DOHH2 (cell line): ENCODE measurements around the gene ITIH5.

ENCODE experiments used
- CTCF ChIP-seq: fragments of 200-600 bp; sonication (generic); IDR thresholded peaks from one replicate; pipeline ENCODE4 v1.5.1; 2014; ENCODE audit warnings: antibody characterized with exemption, mild to moderate bottlenecking, low read depth, low read length; ENCODE audit not compliant: poor library complexity, severe bottlenecking
- EZH2phosphoT487 ChIP-seq: fragments of 200-600 bp; sonication (generic); IDR thresholded peaks from 2 replicates; pipeline ENCODE4 v1.6.1; 2017; ENCODE audit warnings: borderline replicate concordance, mild to moderate bottlenecking, antibody characterized with exemption, low read length, moderate library complexity, mixed read lengths

GRCh38 chr10:7583626-7584025 is 83.1 kb downstream of the ITIH5 start:
- no peak for TF ChIP-seq CTCF
- no peak for TF ChIP-seq EZH2phosphoT487
